Measurements from ENCODE around the gene PLA2G4C. TPM values are rescaled to one million over a fixed set of nuclear protein-coding genes. Genes with fewer than 3 reads are reported as not detected.

The PLA2G4C gene
- total and polyA plus RNA-seq, 2 experiments from 2014 or later: 1.5 to 5.5 TPM

DNA sequence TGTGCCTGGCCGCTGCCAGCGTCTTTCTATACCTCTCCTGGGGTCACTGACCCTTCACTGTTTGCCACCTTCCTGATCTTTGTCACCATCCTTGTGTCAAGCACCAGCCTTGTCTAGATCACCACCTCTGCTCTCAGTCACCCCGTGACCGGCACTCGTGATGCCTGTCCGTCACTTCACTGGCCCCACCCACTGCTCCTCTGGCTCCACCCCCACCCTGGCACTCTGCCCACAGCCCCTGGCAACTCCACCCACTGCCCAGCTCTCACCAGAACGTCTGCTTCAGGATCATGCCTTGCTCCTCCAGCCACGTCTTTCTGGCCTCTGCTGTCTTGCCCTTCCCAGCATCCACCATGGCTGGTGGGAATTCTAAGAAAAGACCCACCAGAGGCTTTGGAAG lies 24.8 kb upstream of the PLA2G4C start:
- Histone ChIP-seq H3K27me3 (no peaks in the 10 kb centered on the region), H3K4me1 (ENCODE audit: low read depth) (peaks cover 2% of the 10 kb centered on the region), H3K36me3 (no peaks in the 10 kb centered on the region), H3K9me3 (ENCODE audit: low read depth) (no peaks in the 10 kb centered on the region), H3K4me3 (no peak overlapping the region), H3K27ac (no peak overlapping the region)
- TF ChIP-seq, protein P1, sequence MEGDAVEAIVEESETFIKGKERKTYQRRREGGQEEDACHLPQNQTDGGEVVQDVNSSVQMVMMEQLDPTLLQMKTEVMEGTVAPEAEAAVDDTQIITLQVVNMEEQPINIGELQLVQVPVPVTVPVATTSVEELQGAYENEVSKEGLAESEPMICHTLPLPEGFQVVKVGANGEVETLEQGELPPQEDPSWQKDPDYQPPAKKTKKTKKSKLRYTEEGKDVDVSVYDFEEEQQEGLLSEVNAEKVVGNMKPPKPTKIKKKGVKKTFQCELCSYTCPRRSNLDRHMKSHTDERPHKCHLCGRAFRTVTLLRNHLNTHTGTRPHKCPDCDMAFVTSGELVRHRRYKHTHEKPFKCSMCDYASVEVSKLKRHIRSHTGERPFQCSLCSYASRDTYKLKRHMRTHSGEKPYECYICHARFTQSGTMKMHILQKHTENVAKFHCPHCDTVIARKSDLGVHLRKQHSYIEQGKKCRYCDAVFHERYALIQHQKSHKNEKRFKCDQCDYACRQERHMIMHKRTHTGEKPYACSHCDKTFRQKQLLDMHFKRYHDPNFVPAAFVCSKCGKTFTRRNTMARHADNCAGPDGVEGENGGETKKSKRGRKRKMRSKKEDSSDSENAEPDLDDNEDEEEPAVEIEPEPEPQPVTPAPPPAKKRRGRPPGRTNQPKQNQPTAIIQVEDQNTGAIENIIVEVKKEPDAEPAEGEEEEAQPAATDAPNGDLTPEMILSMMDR (IDR thresholded peaks at IDR 0.05; ENCODE audit: low read depth, low read length): no peak
- no peak for DNase-seq (ENCODE audit: low read depth in 1 of 2, low spot score in 1 of 2)

DNA sequence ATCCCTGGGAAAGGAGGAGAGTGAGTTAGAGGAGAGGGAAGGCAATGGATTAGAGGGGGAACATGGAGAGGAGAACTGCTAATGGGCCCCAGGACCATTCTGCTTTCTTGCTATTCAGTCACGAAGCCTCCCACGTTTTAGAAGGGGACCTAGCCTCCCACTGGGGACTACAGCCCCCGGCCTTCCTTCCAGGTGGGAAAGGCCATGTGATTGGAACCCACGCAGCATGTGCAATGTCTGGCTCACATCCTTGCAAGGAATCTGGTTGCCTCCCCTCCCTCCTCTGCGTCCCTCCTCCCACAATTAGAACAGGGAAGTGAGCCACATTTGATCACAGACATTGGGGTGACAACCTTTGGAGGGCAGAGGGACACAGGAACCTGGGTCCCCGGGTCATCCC lies 22.5 kb upstream of the PLA2G4C start:
- TF ChIP-seq, protein P1 (IDR thresholded peaks at IDR 0.05; ENCODE audit: low read depth, low read length): no peak
- H3K27ac ChIP-seq: no peak overlapping the region
- no peaks in the 10 kb centered on the region for H3K27me3 ChIP-seq
- H3K9me3 ChIP-seq (ENCODE audit: low read depth): no peaks in the 10 kb centered on the region
- H3K4me3 ChIP-seq: no peak overlapping the region
- H3K36me3 ChIP-seq: no peaks in the 10 kb centered on the region
- no peak for DNase-seq (ENCODE audit: low read depth in 1 of 2, low spot score in 1 of 2)
- H3K4me1 ChIP-seq (ENCODE audit: low read depth): peaks cover 2% of the 10 kb centered on the region

DNA sequence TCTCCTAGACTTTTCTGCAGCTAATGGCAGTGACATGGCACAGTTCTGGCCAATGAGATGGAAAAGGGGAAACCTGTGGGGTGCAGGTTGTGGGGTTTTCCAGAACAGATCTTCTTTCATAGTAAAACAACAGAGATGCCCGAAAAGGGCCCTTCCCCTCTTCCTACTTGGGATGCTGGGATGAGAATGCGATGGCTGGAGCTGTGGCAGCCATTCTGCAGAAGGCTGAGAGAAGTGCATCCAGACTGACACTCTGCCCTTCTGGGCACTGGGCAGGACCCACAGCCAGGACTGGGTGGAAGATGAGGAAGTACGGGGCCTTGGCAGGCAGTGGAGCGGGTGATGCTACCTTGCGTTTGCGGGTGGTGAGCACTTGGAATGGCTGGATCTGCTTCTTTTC lies 16.9 kb upstream of the PLA2G4C start:
- H3K36me3 ChIP-seq: peaks cover 2% of the 10 kb centered on the region
- TF ChIP-seq, protein P1 (IDR thresholded peaks at IDR 0.05; ENCODE audit: low read depth, low read length): no peak
- no peak for DNase-seq (ENCODE audit: low read depth in 1 of 2, low spot score in 1 of 2)
- H3K27me3 ChIP-seq: no peaks in the 10 kb centered on the region
- H3K9me3 ChIP-seq (ENCODE audit: low read depth): no peaks in the 10 kb centered on the region
- H3K27ac ChIP-seq: no peak overlapping the region
- H3K4me3 ChIP-seq: no peak overlapping the region
- H3K4me1 ChIP-seq (ENCODE audit: low read depth): no peaks in the 10 kb centered on the region

DNA sequence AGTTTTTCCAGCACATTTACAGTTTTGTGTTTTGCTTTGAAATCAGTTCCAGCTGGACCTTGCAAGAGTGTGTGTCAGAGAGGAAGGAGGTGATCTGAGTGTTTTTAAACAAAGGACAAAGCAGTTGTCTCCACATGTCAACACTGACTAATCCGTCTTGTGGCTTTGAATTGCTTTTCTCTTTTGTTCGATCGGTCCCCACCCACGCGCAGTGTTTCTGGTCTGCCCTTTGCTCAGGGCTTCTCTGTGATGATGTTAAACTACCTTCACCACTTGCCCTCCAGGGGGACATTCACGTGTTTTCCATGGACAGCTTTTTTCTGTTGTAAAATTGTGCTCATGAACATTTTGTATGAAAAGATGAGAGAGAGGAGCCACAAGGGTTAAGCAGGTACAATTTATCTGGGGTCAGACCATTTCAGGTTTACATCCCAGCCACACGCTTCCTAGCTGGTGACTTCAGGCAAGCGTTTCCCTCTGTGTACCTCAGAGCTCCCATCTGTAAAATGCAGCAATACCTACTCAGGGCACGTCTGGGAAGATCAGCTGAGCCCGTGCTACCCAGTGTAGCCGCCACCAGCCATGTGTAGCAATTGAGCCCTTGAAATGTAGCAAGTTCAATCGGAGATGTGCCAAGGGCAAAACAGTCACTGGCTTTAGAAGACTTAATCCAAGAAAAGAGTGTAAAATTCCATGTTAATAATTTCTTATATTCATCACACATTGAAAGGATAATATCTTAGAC lies 13.5 kb upstream of the PLA2G4C start:
- no peaks in the 10 kb centered on the region for H3K27me3 ChIP-seq
- TF ChIP-seq, protein P1 (IDR thresholded peaks at IDR 0.05; ENCODE audit: low read depth, low read length): peak; percentile 9
- H3K36me3 ChIP-seq: peaks cover 2% of the 10 kb centered on the region
- no peak overlapping the region for H3K4me3 ChIP-seq
- H3K27ac ChIP-seq: no peak overlapping the region
- no peaks in the 10 kb centered on the region for H3K9me3 ChIP-seq (ENCODE audit: low read depth)
- peak in 1 of 2 donors; percentile 58 for DNase-seq (ENCODE audit: low read depth in 1 of 2, low spot score in 1 of 2)
- H3K4me1 ChIP-seq (ENCODE audit: low read depth): no peaks in the 10 kb centered on the region

DNA sequence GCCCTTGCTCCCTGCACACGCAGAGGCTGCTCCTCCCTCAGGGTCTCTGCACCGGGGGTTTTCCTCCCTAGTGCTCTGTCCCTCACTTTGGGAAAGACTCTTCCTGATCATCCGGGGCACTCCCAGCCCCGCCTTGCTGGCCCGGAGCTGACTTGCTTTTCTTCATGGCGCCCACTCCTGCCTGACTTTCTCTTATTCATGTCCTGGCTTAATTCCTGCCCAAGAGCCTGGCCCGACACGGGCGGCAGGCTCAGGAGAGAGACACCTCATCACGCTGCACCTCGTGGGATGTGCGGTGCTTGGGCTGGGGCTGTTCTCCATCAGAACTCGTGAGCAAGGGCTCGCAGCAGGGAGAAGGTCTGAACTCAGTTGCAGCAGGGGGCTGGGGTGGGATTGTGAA lies 11.8 kb upstream of the PLA2G4C start:
- Histone ChIP-seq H3K4me3 (no peak overlapping the region), H3K27ac (no peak overlapping the region), H3K4me1 (ENCODE audit: low read depth) (no peaks in the 10 kb centered on the region), H3K36me3 (no peaks in the 10 kb centered on the region), H3K27me3 (no peaks in the 10 kb centered on the region), H3K9me3 (ENCODE audit: low read depth) (no peaks in the 10 kb centered on the region)
- no peak for DNase-seq (ENCODE audit: low read depth in 1 of 2, low spot score in 1 of 2)
- TF ChIP-seq, protein P1 (IDR thresholded peaks at IDR 0.05; ENCODE audit: low read depth, low read length): no peak

Data from cardiac muscle cell (in vitro differentiated cells and primary cell).